B cell (primary cell): ENCODE measurements around the gene CTDNEP1.

Experiments used
- EZH2 ChIP-seq: IDR thresholded peaks from 2 replicates; pipeline ENCODE4 v1.6.1; 2012; ENCODE audit warnings: borderline replicate concordance, low read depth, mild to moderate bottlenecking, moderate library complexity, low read length; ENCODE audit not compliant: insufficient read depth, poor library complexity, severe bottlenecking
- TF ChIP-seq, protein P1 (sequence below): fragments of 200-600 bp; IDR thresholded peaks from one replicate; pipeline ENCODE4 v1.8.0; 2022; ENCODE audit warnings: antibody characterized with exemption, mild to moderate bottlenecking

DNA sequence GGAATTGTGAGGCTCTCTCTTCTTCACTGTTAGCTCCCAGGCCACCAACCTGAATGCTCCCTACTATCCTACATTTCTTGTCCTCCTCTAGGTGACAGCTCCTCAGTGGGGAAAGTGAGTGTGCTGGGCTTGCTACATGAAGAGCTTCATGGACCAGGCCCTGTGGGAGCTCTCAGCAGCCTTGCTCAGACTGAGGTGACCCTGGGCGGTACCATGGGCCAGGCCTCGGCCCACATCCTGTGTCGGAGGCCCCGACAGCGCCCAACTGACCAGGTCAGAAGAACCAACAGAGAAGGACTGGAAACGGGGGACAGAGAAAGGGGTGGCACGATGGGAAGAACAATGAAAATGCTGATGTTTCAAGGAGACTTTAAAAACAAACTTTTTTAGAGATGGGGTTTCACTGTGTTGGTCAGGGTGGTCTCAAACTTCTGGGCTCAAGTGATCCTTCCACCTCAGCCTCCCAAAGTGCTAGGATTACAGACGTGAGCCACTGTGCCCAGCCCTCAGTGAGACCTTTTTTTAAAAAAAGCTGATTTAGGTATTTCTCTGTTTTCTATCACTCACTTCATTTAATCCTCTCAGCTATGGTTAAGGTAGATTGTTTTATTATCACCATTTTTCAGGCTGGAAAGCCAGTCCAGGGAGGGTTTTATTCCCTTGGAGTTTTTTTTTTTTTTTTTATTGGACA lies 5.4 kb upstream of the CTDNEP1 start:
- TF ChIP-seq, protein P1, sequence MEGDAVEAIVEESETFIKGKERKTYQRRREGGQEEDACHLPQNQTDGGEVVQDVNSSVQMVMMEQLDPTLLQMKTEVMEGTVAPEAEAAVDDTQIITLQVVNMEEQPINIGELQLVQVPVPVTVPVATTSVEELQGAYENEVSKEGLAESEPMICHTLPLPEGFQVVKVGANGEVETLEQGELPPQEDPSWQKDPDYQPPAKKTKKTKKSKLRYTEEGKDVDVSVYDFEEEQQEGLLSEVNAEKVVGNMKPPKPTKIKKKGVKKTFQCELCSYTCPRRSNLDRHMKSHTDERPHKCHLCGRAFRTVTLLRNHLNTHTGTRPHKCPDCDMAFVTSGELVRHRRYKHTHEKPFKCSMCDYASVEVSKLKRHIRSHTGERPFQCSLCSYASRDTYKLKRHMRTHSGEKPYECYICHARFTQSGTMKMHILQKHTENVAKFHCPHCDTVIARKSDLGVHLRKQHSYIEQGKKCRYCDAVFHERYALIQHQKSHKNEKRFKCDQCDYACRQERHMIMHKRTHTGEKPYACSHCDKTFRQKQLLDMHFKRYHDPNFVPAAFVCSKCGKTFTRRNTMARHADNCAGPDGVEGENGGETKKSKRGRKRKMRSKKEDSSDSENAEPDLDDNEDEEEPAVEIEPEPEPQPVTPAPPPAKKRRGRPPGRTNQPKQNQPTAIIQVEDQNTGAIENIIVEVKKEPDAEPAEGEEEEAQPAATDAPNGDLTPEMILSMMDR, result no peak
- no peak for TF ChIP-seq EZH2
